ENCODE data around the gene ECSCR. TPM values are rescaled to one million over a fixed set of nuclear protein-coding genes. Genes with fewer than 3 reads are reported as not detected.

ECSCR gene
- total and polyA plus RNA-seq, 10 of the 15 experiments (the other 5 are each of a cell fraction or from before 2014, with no cell fraction given): 0.15 to 0.83 (median 0.23) TPM; not detected in 3

DNA sequence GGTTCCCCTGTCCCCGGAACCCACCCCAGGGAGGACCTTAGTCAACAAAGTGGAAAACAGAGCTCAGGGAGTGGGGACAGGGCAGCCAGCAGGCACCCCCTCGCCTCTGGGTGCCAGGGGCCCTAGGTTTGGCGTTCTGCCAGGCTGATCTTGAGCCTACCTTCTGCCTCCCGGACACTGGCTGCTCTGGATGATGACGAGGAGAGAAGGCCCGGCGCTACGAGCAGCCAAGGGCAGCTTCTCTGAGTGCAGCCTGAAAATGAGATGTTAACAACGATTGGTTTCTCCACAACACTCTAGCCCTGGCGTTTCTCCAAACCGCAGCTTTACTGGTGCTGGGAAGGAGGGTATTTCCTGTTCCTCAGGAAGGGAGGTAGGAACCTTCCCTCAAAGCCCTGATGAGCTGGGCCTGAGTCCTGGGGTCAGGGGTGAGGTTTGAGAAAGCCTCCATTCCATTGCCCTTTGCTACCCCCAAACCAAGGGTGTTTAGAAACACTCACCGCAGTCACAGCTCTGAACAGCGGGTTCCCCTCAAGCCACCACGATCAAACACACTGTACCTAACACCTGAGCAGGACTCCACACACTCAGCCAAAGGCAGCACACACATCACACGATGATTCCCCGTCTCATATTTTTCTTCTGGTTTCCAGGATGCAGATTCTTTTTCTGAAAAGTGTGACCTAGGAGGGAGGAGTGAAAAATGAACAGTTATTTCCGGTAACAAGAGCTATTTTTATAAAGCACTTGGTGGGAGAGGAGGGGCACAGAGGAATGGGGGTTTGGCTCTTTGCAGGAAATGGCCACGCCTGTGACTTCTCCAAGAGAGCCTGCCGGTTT lies 19.7 kb upstream of the ECSCR start, which contains the start of gene STING1 (continued):
- TF ChIP-seq, protein P1, sequence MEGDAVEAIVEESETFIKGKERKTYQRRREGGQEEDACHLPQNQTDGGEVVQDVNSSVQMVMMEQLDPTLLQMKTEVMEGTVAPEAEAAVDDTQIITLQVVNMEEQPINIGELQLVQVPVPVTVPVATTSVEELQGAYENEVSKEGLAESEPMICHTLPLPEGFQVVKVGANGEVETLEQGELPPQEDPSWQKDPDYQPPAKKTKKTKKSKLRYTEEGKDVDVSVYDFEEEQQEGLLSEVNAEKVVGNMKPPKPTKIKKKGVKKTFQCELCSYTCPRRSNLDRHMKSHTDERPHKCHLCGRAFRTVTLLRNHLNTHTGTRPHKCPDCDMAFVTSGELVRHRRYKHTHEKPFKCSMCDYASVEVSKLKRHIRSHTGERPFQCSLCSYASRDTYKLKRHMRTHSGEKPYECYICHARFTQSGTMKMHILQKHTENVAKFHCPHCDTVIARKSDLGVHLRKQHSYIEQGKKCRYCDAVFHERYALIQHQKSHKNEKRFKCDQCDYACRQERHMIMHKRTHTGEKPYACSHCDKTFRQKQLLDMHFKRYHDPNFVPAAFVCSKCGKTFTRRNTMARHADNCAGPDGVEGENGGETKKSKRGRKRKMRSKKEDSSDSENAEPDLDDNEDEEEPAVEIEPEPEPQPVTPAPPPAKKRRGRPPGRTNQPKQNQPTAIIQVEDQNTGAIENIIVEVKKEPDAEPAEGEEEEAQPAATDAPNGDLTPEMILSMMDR (IDR thresholded peaks at IDR 0.05 in 2 of 3, conservative IDR thresholded peaks at IDR 0.05 in 1 of 3; ENCODE audit: control insufficient read depth in 2 of 3, extremely low read depth in 1 of 3, insufficient read depth in 1 of 3, low read depth in 3 of 3, low read length in 3 of 3): no peak
- TF ChIP-seq ESRRA (IDR thresholded peaks at IDR 0.05; ENCODE audit: low read length) (no peak), IKZF1 (conservative IDR thresholded peaks at IDR 0.05) (peak; percentile 78), LARP7 (IDR thresholded peaks at IDR 0.05) (no peak), SMAD5 (IDR thresholded peaks at IDR 0.05; ENCODE audit: low read depth) (0 out of 2 replicates have a peak, but pooled peaks have one; percentile 11), NFXL1 (IDR thresholded peaks at IDR 0.05; ENCODE audit: borderline replicate concordance) (no peak), USF1 (IDR thresholded peaks at IDR 0.05; ENCODE audit: borderline replicate concordance, extremely low read length, insufficient read depth, low read depth, low read length) (no peak), BACH1 (IDR thresholded peaks at IDR 0.05; ENCODE audit: borderline replicate concordance) (no peak), CBX5 (IDR thresholded peaks at IDR 0.05; ENCODE audit: low read depth) (no peak), NR2C1 (IDR thresholded peaks at IDR 0.05) (peak; percentile 26)

Measured in GM12878 (cell line).